Erythroblast (primary cell): ENCODE data around the gene STOML3.
A peak's percentile ranks its signal among the peaks of the same experiment; 100 is the strongest.

Experiments
- GATA1 ChIP-seq: IDR thresholded peaks from 2 replicates; pipeline ENCODE4 v1.6.1; 2011; ENCODE audit warnings: low read depth, mild to moderate bottlenecking, control low read depth, low read length, moderate library complexity
- POLR2A ChIP-seq: IDR thresholded peaks from 2 replicates; pipeline ENCODE4 v1.6.1; 2011; ENCODE audit warnings: mild to moderate bottlenecking, low read length

- TF ChIP-seq POLR2A, result peak; percentile 81
- no peak for TF ChIP-seq GATA1
Measured at GRCh38 chr13:39037880-39038568, 47.4 kb upstream of the STOML3 start, which contains the start of the genes NHLRC3 and PROSER1.
